GM23338 (cell line): Measurements from ENCODE around the gene FGFRL1. TPM values are rescaled to one million over a fixed set of nuclear protein-coding genes. Genes with fewer than 3 reads are reported as not detected.
A peak's percentile ranks its signal among the peaks of the same experiment; 100 is the strongest.

Experiments used
- ATAC-seq: fragments of 200-7000 bp; cut with Tn5 transposase; 3 replicates; pipeline ENCODE4 v1.9.1; 2020
- DNase-seq: peaks from one replicate; pipeline ENCODE4 v3.0.0-alpha.2; 2015; ENCODE audit warnings: low spot score
- H2AFZ ChIP-seq: fragments of 200-600 bp; sonication (generic); 2 replicates; pipeline ENCODE4 v1.8.0; 2016; ENCODE audit warnings: antibody characterized with exemption, mild to moderate bottlenecking, moderate library complexity
- H3F3A ChIP-seq: fragments of 200-600 bp; sonication (generic); replicated peaks from 2 replicates; pipeline ENCODE4 v1.8.0; 2017; ENCODE audit warnings: antibody characterized with exemption, mixed run types, low read depth
- H3K27ac ChIP-seq: fragments of 200-600 bp; sonication (generic); 2 replicates; pipeline ENCODE4 v1.6.1; 2016; ENCODE audit warnings: low read depth
- H3K27me3 ChIP-seq: fragments of 200-600 bp; sonication (generic); 2 replicates; pipeline ENCODE4 v1.8.0; 2016; ENCODE audit warnings: mild to moderate bottlenecking, mixed run types, moderate library complexity; ENCODE audit not compliant: insufficient read depth
- H3K36me3 ChIP-seq: fragments of 200-600 bp; sonication (generic); 2 replicates; pipeline ENCODE4 v1.8.0; 2016; ENCODE audit warnings: mild to moderate bottlenecking; ENCODE audit not compliant: insufficient read depth
- H3K4me1 ChIP-seq: fragments of 200-600 bp; sonication (generic); 2 replicates; pipeline ENCODE4 v1.8.0; 2016; ENCODE audit warnings: mild to moderate bottlenecking, moderate library complexity; ENCODE audit not compliant: insufficient read depth
- H3K4me2 ChIP-seq: fragments of 200-600 bp; sonication (generic); 2 replicates; pipeline ENCODE4 v1.7.1; 2017; ENCODE audit warnings: mixed run types
- H3K4me3 ChIP-seq: fragments of 200-600 bp; sonication (generic); 2 replicates; pipeline ENCODE4 v1.6.1; 2016; ENCODE audit warnings: mixed run types
- H3K79me2 ChIP-seq: fragments of 200-600 bp; sonication (generic); replicated peaks from 2 replicates; pipeline ENCODE4 v1.8.0; 2017; ENCODE audit warnings: mild to moderate bottlenecking; ENCODE audit not compliant: insufficient read depth
- H3K9me2 ChIP-seq: fragments of 200-600 bp; sonication (generic); 2 replicates; pipeline ENCODE4 v1.8.0; 2017; ENCODE audit not compliant: insufficient read depth
- H4K20me1 ChIP-seq: fragments of 200-600 bp; sonication (generic); replicated peaks from 2 replicates; pipeline ENCODE4 v1.8.0; 2017; ENCODE audit warnings: mild to moderate bottlenecking; ENCODE audit not compliant: insufficient read depth
- H3K27ac Mint-ChIP-seq: 2 replicates; pipeline ENCODE4 v1.8.0; 2020; ENCODE audit warnings: inconsistent platforms, mild to moderate bottlenecking, moderate library complexity, mixed read lengths
- H3K27me3 Mint-ChIP-seq: 3 replicates; pipeline ENCODE4 v1.8.0; 2022; ENCODE audit warnings: low read depth, mild to moderate bottlenecking, moderate library complexity, mixed read lengths, inconsistent platforms; ENCODE audit not compliant: insufficient read depth, poor library complexity
- H3K36me3 Mint-ChIP-seq: 3 replicates; pipeline ENCODE4 v1.8.0; 2021; ENCODE audit warnings: low read depth, mild to moderate bottlenecking, inconsistent platforms, moderate library complexity, mixed read lengths
- H3K4me1 Mint-ChIP-seq: 3 replicates; pipeline ENCODE4 v1.8.0; 2020; ENCODE audit warnings: mild to moderate bottlenecking, inconsistent platforms, mixed read lengths
- H3K4me3 Mint-ChIP-seq: 3 replicates; pipeline ENCODE4 v1.8.0; 2021; ENCODE audit warnings: moderate library complexity, mild to moderate bottlenecking, inconsistent platforms, mixed read lengths
- H3K9me3 Mint-ChIP-seq: 3 replicates; pipeline ENCODE4 v1.8.0; 2020; ENCODE audit warnings: moderate library complexity, mild to moderate bottlenecking, inconsistent platforms, mixed read lengths
- EZH2 ChIP-seq: fragments of 200-600 bp; sonication (generic); IDR thresholded peaks from one replicate; pipeline ENCODE4 v1.8.0; 2017; ENCODE audit warnings: antibody characterized with exemption, mild to moderate bottlenecking, low read depth; ENCODE audit not compliant: unreplicated experiment
- JUNB ChIP-seq: IDR thresholded peaks from one replicate; pipeline ENCODE4 v1.6.1; 2016; ENCODE audit warnings: antibody characterized with exemption; ENCODE audit not compliant: unreplicated experiment
- NANOG ChIP-seq: IDR thresholded peaks from 2 replicates; pipeline ENCODE4 v1.6.1; 2016; ENCODE audit warnings: antibody characterized with exemption, borderline replicate concordance
- POLR2AphosphoS5 ChIP-seq: IDR thresholded peaks from 2 replicates; pipeline ENCODE4 v1.6.1; 2016; ENCODE audit warnings: antibody characterized with exemption, low read depth
- REST ChIP-seq: IDR thresholded peaks from one replicate; pipeline ENCODE4 v1.6.1; 2018; ENCODE audit warnings: antibody characterized with exemption; ENCODE audit not compliant: unreplicated experiment
- STAT1 ChIP-seq: IDR thresholded peaks from one replicate; pipeline ENCODE4 v1.6.1; 2016; ENCODE audit warnings: antibody characterized with exemption; ENCODE audit not compliant: unreplicated experiment
- ZNF114 ChIP-seq: fragments of 250-450 bp; sonication (Bioruptor Pico); IDR thresholded peaks from 2 replicates; pipeline ENCODE4 v1.5.0; 2020; ENCODE audit warnings: mild to moderate bottlenecking, moderate library complexity
- polyA plus RNA-seq: library from polyadenylated mRNA; unstranded; fragments of >200 nt; fragmentation: Nextera tagmentation; extraction: Ambion mirVana; gene quantifications from 2 replicates; pipeline ENCODE4 v1.2.1, GENCODE V29; 2016
- total RNA-seq: library from RNA; depleted of rRNA; stranded (reverse); fragments of >200 nt; shearing (Covaris generic); gene quantifications from 2 replicates; pipeline ENCODE4 v1.2.3, GENCODE V29; 2014
- TF ChIP-seq, protein P1 (sequence below), 2 experiments: fragments of 200-600 bp in 1 of 2; sonication (generic) in 1 of 2; conservative IDR thresholded peaks; 2 replicates each; pipeline versions ENCODE4 v1.5.1 to v1.6.1; 2016 to 2017; ENCODE audit warnings: antibody characterized with exemption in 2 of 2, low read depth in 2 of 2, mild to moderate bottlenecking in 2 of 2, moderate library complexity in 1 of 2
- TF ChIP-seq, protein P2 (sequence below): fragments of 250-450 bp; sonication (Bioruptor Pico); IDR thresholded peaks from 2 replicates; pipeline ENCODE4 v1.5.0; 2020; ENCODE audit warnings: mild to moderate bottlenecking, moderate library complexity
- TF ChIP-seq, protein P3 (sequence below): IDR thresholded peaks from 2 replicates; pipeline ENCODE4 v1.6.1; 2016; ENCODE audit warnings: antibody characterized with exemption

Gene FGFRL1
- total and polyA plus RNA-seq, 2 experiments from 2014 or later: 7.0 to 35.8 TPM

DNA sequence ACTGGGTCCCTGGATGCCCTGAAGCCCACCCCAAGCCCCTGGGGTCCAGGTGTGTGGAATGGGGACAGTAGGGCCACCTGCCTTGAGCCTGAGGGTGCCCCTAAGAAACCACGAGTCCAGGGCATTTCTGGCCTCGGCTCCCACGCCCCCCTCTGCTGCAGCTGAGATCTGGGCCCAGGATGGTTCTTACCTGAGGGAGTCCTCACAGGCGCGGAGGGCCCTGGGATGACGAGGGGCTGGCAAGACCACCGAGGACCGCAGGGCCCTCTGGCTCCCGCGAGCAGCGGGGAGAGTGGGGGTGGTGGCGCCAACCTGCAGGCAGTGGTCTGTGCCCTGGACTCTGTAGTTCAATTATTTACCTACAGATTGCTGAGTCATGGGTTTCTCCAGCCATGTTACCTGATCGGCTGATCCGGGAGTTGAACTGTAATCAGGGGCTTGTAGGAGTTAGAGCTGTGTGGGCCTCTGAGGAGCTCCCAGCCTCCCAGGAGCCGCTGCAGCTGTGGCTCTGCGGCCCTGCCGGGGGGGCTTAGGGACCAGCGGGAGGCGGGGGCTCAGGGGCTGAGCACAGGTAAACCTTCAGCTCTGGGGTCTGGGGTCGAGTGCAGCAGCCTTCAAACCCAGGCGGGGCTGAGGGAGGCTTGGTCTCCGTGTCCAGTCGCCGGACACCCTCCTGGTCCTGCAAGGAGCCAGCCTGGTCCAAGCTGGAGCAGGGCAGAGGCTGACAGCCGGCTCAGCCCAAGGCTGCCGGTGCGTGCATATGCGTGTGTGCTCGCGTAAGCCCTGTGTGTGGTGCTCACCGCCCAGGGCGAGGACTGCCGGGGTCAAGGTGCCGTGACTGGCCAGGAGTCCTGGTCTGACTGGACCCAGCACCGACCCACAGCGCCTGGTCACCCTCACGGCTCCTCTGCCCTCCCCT is 18.1 kb upstream of the FGFRL1 start, which contains the start of gene SLC26A1:
TSS of gene SLC26A1 (minus strand) at position 294 of the 919 bp plus-strand sequence. CDS start 1,701 bp downstream, outside the sequence.
- TF ChIP-seq REST (no peak), JUNB (no peak), EZH2 (no peak), POLR2AphosphoS5 (no peak), STAT1 (no peak), ZNF114 (CRISPR knock-in tag) (no peak), NANOG (no peak)
- TF ChIP-seq, protein P1, sequence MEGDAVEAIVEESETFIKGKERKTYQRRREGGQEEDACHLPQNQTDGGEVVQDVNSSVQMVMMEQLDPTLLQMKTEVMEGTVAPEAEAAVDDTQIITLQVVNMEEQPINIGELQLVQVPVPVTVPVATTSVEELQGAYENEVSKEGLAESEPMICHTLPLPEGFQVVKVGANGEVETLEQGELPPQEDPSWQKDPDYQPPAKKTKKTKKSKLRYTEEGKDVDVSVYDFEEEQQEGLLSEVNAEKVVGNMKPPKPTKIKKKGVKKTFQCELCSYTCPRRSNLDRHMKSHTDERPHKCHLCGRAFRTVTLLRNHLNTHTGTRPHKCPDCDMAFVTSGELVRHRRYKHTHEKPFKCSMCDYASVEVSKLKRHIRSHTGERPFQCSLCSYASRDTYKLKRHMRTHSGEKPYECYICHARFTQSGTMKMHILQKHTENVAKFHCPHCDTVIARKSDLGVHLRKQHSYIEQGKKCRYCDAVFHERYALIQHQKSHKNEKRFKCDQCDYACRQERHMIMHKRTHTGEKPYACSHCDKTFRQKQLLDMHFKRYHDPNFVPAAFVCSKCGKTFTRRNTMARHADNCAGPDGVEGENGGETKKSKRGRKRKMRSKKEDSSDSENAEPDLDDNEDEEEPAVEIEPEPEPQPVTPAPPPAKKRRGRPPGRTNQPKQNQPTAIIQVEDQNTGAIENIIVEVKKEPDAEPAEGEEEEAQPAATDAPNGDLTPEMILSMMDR (conservative IDR thresholded peaks at IDR 0.05; ENCODE audit: low read depth in 2 of 2): no peak
- TF ChIP-seq, protein P2, sequence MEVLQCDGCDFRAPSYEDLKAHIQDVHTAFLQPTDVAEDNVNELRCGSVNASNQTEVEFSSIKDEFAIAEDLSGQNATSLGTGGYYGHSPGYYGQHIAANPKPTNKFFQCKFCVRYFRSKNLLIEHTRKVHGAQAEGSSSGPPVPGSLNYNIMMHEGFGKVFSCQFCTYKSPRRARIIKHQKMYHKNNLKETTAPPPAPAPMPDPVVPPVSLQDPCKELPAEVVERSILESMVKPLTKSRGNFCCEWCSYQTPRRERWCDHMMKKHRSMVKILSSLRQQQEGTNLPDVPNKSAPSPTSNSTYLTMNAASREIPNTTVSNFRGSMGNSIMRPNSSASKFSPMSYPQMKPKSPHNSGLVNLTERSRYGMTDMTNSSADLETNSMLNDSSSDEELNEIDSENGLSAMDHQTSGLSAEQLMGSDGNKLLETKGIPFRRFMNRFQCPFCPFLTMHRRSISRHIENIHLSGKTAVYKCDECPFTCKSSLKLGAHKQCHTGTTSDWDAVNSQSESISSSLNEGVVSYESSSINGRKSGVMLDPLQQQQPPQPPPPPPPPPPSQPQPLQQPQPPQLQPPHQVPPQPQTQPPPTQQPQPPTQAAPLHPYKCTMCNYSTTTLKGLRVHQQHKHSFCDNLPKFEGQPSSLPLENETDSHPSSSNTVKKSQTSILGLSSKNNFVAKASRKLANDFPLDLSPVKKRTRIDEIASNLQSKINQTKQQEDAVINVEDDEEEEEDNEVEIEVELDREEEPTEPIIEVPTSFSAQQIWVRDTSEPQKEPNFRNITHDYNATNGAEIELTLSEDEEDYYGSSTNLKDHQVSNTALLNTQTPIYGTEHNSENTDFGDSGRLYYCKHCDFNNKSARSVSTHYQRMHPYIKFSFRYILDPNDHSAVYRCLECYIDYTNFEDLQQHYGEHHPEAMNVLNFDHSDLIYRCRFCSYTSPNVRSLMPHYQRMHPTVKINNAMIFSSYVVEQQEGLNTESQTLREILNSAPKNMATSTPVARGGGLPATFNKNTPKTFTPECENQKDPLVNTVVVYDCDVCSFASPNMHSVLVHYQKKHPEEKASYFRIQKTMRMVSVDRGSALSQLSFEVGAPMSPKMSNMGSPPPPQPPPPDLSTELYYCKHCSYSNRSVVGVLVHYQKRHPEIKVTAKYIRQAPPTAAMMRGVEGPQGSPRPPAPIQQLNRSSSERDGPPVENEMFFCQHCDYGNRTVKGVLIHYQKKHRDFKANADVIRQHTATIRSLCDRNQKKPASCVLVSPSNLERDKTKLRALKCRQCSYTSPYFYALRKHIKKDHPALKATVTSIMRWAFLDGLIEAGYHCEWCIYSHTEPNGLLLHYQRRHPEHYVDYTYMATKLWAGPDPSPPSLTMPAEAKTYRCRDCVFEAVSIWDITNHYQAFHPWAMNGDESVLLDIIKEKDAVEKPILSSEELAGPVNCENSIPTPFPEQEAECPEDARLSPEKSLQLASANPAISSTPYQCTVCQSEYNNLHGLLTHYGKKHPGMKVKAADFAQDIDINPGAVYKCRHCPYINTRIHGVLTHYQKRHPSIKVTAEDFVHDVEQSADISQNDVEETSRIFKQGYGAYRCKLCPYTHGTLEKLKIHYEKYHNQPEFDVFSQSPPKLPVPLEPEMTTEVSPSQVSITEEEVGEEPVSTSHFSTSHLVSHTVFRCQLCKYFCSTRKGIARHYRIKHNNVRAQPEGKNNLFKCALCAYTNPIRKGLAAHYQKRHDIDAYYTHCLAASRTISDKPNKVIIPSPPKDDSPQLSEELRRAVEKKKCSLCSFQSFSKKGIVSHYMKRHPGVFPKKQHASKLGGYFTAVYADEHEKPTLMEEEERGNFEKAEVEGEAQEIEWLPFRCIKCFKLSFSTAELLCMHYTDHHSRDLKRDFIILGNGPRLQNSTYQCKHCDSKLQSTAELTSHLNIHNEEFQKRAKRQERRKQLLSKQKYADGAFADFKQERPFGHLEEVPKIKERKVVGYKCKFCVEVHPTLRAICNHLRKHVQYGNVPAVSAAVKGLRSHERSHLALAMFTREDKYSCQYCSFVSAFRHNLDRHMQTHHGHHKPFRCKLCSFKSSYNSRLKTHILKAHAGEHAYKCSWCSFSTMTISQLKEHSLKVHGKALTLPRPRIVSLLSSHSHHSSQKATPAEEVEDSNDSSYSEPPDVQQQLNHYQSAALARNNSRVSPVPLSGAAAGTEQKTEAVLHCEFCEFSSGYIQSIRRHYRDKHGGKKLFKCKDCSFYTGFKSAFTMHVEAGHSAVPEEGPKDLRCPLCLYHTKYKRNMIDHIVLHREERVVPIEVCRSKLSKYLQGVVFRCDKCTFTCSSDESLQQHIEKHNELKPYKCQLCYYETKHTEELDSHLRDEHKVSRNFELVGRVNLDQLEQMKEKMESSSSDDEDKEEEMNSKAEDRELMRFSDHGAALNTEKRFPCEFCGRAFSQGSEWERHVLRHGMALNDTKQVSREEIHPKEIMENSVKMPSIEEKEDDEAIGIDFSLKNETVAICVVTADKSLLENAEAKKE: no peak
- TF ChIP-seq, protein P3, sequence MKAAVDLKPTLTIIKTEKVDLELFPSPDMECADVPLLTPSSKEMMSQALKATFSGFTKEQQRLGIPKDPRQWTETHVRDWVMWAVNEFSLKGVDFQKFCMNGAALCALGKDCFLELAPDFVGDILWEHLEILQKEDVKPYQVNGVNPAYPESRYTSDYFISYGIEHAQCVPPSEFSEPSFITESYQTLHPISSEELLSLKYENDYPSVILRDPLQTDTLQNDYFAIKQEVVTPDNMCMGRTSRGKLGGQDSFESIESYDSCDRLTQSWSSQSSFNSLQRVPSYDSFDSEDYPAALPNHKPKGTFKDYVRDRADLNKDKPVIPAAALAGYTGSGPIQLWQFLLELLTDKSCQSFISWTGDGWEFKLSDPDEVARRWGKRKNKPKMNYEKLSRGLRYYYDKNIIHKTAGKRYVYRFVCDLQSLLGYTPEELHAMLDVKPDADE: no peak
- H3K4me3 ChIP-seq: no peak within 1 kb of the TSS
- Mint-ChIP-seq H3K36me3 (no peaks in the 10 kb centered on the region), H3K27ac (no peak within 1 kb of the TSS), H3K4me1 (peaks cover 2% of the 10 kb centered on the region; the same call in 2 of the 3 replicates), H3K9me3 (no peaks in the 10 kb centered on the region), H3K27me3 (peaks cover 30% of the 10 kb centered on the region), H3K4me3 (no peak within 1 kb of the TSS)
- H3K4me2 ChIP-seq: no peak within 1 kb of the TSS
- H3K27ac ChIP-seq: no peak within 1 kb of the TSS
- no peak within 1 kb of the TSS for H2AFZ ChIP-seq
- H3K4me1 ChIP-seq: no peaks in the 10 kb centered on the region; the same call in 1 of the 2 replicates
- ATAC-seq: peak; percentile 10; the same call in 2 of the 3 replicates
- DNase-seq: no peak
- peaks cover 28% of the 10 kb centered on the region for H3K27me3 ChIP-seq
- H4K20me1 ChIP-seq: no peaks in the 10 kb centered on the region
- H3K36me3 ChIP-seq: no peaks in the 10 kb centered on the region
- H3K9me2 ChIP-seq: no peaks in the 10 kb centered on the region
- no peaks in the 10 kb centered on the region for H3K79me2 ChIP-seq
- H3F3A ChIP-seq: no peaks in the 10 kb centered on the region
